ENCODE data around the gene BASP1.

GRCh38 chr5:17238521-17239041, 21.1 kb downstream of the BASP1 start:
- TF ChIP-seq CTCF (IDR thresholded peaks at IDR 0.05) (no peak), POLR2A (IDR thresholded peaks at IDR 0.05) (no peak)
